GM18907 (cell line): ENCODE data around the gene KRTAP4-5.
"Not testable (repeated sequence)": the region's sequence is repeated elsewhere in the genome, so short reads cannot be mapped to it uniquely, and the experiment has no call there.

Experiments used
- ATAC-seq: cut with Tn5 transposase; IDR thresholded peaks from one replicate; pipeline ENCODE4 v1.9.1; 2021; ENCODE audit warnings: mild to moderate bottlenecking, moderate library complexity; ENCODE audit not compliant: unreplicated experiment

KRTAP4-5 gene

GRCh38 chr17:41111151-41111885, 38.3 kb downstream of the KRTAP4-5 start:
- no peak for ATAC-seq

GRCh38 chr17:41108728-41109386, 40.8 kb downstream of the KRTAP4-5 start:
- ATAC-seq = not testable (repeated sequence)

GRCh38 chr17:41107941-41108450, 41.6 kb downstream of the KRTAP4-5 start:
- no peak for ATAC-seq

- not testable (repeated sequence) for ATAC-seq
Measured at GRCh38 chr17:41105347-41105746, 44.3 kb downstream of the KRTAP4-5 start, which contains the start of gene KRTAP4-9. Gene KRTAP4-9, plus strand, starts transcription at chr17:41105389. Its CDS starts 0 bp downstream, at chr17:41105389.

- not testable (repeated sequence) for ATAC-seq
Measured at GRCh38 chr17:41104386-41105038, 45.1 kb downstream of the KRTAP4-5 start.

- no peak for ATAC-seq
Measured at GRCh38 chr17:41103896-41104295, 45.7 kb downstream of the KRTAP4-5 start.

GRCh38 chr17:41101586-41102259, 47.9 kb downstream of the KRTAP4-5 start, which contains the start of gene KRTAP4-16:
Gene KRTAP4-16, minus strand, starts transcription at chr17:41102209. Its CDS starts 0 bp downstream, at chr17:41102209.
- no peak for ATAC-seq

- ATAC-seq = not testable (repeated sequence)
Measured at GRCh38 chr17:41099682-41100480, 49.7 kb downstream of the KRTAP4-5 start.
